GM19463 (cell line): ENCODE data around the gene DQX1.

Experiments used
- ATAC-seq: cut with Tn5 transposase; IDR thresholded peaks from one replicate; pipeline ENCODE4 v1.9.1; 2021; ENCODE audit warnings: mild to moderate bottlenecking, moderate library complexity; ENCODE audit not compliant: unreplicated experiment

The DQX1 gene

GRCh38 chr2:74534411-74534810, 8.4 kb upstream of the DQX1 start:
- no peak for ATAC-seq

- ATAC-seq: no peak
Observed at GRCh38 chr2:74533464-74533863, 7.4 kb upstream of the DQX1 start.

- no peak for ATAC-seq
Observed at GRCh38 chr2:74532222-74532621, 6.2 kb upstream of the DQX1 start.

GRCh38 chr2:74531666-74532065, 5.6 kb upstream of the DQX1 start:
- no peak for ATAC-seq

- peak; percentile 29 for ATAC-seq
Observed at GRCh38 chr2:74530239-74531187, 4.5 kb upstream of the DQX1 start.

GRCh38 chr2:74529357-74530238, 3.6 kb upstream of the DQX1 start, which contains the start of the genes AUP1 and HTRA2:
TSS of gene AUP1 (minus strand) at chr2:74529706. CDS start at chr2:74529629, 77 bp downstream.
TSS of gene HTRA2 (plus strand) at chr2:74529933. CDS start at chr2:74530007, 74 bp downstream.
- ATAC-seq: peak; percentile 80

- no peak for ATAC-seq
Observed at GRCh38 chr2:74528600-74529356, 2.7 kb upstream of the DQX1 start.

GRCh38 chr2:74527741-74528140, 1.7 kb upstream of the DQX1 start:
- ATAC-seq: no peak

- ATAC-seq: no peak
Observed at GRCh38 chr2:74526649-74527230, 709 bp upstream of the DQX1 start.

- ATAC-seq: no peak
Observed at GRCh38 chr2:74524955-74525716, 895 bp downstream of the DQX1 start.

- no peak for ATAC-seq
Observed at GRCh38 chr2:74524005-74524404, 2.0 kb downstream of the DQX1 start.

- ATAC-seq: no peak
Observed at GRCh38 chr2:74522516-74522915, 3.5 kb downstream of the DQX1 start.

- ATAC-seq: no peak
Observed at GRCh38 chr2:74516650-74517049, 9.4 kb downstream of the DQX1 start.

- peak; percentile 76 for ATAC-seq
Observed at GRCh38 chr2:74515981-74516633, 9.9 kb downstream of the DQX1 start.

GRCh38 chr2:74515271-74515980, 10.6 kb downstream of the DQX1 start:
- ATAC-seq: peak; percentile 16

GRCh38 chr2:74514368-74515270, 11.4 kb downstream of the DQX1 start, which contains the start of gene TLX2:
TSS of gene TLX2 (plus strand) at chr2:74514450. CDS start at chr2:74514807, 357 bp downstream.
- no peak for ATAC-seq

GRCh38 chr2:74513605-74514367, 12.2 kb downstream of the DQX1 start:
- no peak for ATAC-seq
